Activated naive CD8-positive, alpha-beta T cell treated with anti-CD3 and anti-CD28 coated beads, Interleukin-2, amount 50 U/mL, for 16 hours (primary cell): Measurements from ENCODE around the gene PBX1.

Experiments
- DNase-seq: peaks from one replicate; pipeline ENCODE4 v3.0.0-alpha.2; 2020; ENCODE audit warnings: low read depth, low spot score

Gene PBX1

DNA sequence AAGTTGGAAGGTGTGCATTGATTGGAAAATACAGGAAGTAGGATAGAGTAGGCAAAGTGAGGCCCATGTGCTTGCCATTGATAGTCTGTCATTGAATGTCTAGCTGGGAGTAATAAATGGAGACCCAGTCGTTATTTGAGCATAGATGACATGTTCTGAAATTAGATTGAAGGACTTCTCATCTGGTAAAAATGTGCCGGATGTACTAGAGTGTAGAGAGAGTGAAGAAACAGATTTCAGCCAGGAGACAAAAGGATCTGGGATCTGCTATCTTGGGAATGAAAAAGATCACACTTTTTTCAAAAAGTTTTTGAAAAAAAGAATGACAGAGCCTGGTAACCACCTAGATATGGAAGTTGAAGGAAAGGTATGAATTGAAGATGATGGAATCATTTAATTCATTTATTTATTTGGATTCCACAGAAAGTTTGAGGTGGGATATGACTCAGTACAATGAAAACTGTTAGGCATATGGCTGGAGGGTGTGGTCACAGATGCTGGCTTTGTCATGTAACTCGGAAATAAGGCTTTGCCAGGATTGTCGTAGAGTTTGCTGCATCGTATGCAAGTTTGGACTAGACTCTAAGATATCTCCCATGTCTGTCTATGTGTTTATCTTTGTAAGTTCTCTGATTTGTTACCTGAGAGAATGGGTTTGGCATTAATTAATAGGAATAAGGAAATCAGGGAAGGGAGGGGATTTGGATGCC is 137.1 kb downstream of the PBX1 start:
- no peak for DNase-seq

DNA sequence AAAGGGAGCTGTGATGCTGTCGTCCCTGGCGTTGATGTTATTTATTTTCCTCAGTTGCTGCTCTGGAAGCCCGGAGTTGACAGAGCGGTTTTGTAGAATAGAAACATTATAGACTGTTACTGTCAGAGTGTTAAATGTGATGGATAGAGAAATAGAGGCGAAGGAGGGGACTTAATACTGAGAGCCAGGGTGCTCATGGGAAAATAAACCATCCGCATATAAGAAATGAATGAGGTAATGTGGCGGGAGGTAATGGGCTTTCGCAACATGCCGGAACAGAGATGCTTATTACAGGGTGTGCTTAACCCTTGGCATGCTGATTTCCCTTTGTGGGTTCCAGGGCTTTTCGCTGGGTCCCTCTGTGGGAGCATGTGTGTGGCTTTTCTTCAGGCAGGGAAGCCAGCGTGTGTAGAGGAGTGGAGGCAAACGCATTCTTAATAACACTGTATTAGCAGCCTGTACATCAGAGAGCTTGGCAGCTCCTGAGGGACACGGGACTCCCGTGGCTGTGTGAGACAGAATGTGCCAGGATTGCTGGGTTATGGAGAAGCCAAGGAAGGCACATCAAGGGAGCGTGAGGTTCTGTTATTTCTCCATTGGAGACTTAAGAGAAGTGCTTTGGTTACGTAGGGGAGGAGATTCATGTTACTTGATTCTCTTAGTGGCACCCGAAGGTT is 141.0 kb downstream of the PBX1 start:
- DNase-seq: no peak

DNA sequence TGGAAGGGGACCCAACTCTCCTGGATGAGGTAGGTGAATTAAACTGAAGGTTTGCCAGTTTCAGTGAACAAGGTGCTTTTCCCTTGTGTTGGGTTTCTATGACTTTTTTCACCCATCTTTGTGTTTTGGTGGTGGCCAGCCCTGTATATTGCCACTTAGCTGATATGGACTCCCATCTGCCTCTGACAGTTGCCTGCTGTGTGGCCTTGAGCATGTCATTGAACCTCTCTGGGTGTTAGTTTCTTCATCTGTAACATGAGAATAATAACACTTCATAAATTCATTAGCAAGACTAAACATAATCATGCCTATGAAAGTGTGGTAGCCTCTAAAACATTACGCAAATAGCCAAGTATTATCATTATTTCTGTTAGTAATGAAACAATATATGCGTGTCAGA is 141.7 kb downstream of the PBX1 start:
- no peak for DNase-seq

DNA sequence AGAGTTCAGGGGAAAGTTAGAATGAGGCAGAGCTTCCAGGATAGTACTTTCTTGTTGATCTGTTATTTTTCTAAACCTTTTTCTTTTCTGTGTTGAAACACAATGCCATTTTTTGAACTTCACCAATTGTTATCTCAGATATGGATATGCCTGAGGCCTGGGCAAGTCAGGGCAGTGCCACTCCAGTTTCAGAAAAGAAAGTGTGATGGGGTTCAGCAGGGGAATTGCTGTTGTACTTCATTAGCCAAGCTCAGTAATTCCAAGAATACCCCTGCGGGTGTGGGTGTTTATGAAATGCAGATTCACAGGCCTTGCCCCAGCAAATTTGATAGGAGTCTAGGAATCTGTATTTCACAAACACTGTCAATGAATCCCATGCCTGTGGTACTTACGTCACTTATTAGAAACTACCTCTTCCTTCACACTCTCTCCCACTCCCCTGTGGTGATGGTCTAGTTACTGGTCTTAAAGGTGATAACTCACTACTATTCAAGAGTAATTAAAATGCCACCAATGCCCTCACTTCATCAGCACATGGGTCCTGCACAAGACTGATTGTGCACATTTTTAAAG is 142.3 kb downstream of the PBX1 start:
- DNase-seq: no peak

DNA sequence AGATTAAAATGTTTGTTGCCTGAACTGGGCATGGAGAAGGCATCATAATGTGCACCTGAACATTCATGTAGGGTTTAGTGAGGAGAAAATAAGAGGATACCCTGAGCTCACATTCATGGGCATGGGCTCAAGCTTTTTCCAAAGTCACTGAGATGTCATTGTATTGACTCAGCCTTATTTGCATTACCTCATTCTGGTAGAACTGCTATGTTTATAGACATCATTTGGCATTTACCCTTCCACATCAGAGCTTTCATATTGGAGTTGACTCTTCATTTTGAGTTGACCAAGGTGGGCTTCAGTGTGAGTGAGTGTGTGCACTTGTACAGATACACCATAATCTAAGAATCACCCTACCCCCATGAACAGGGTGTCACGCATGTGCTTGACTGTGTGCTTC is 143.2 kb downstream of the PBX1 start:
- DNase-seq: no peak

DNA sequence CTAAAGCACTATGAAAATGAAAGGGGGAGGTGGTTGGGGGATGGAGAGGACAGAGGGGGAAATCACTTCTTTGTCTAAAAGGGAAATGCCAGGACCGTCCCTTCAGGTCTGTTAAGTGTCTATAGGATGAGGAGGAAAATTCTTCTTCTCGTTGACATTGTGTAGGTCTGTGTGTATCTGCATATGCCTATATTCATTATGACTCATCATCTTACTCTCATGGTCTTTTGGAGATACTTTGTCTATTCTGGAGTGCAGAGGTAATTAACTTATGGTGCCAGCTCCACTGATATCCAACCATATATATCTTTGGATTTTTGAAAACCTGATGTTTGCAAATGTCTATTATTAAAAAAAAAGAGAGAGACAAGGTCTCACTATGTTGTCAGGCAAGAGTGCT is 143.7 kb downstream of the PBX1 start:
- no peak for DNase-seq

DNA sequence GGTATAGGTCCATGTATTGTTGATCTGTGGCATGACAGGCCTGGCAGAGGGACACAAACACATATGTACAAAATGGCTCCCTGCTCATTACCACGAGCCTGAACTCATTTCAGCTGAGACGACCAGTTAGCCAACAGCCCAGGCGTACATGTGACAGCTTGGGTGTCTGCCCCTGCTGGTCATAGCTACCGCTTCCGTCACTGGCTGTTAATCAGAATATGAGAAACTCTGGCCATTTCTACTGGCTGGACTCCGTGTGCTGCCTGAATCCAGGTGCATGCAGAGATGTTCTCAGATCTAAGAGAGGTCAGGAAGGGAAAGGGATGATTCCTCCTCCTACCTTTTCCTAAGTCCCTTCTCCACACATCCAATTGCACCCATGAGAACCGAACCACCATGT is 144.5 kb downstream of the PBX1 start:
- no peak for DNase-seq

DNA sequence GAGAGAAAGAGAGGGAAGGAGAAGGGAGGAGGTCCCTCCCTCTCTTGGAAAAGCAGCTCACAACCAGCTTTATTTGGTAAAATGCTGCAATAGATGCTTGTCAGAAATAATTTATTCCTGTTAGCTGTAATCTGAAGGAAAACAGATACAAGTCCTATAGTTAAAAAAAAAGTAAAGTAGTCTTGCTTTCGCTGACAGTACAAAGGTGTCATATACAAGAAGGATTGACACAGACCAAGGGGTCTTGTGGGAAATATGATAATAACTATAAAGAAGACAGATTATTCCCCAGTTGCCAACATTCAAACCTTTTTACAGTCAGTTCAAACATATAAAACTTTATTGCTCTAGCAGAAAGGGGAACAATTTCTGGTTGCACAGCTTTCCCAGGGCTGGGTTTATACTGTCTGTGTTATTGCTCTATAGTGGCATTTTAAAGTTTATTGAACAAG is 145.0 kb downstream of the PBX1 start:
- DNase-seq: no peak

DNA sequence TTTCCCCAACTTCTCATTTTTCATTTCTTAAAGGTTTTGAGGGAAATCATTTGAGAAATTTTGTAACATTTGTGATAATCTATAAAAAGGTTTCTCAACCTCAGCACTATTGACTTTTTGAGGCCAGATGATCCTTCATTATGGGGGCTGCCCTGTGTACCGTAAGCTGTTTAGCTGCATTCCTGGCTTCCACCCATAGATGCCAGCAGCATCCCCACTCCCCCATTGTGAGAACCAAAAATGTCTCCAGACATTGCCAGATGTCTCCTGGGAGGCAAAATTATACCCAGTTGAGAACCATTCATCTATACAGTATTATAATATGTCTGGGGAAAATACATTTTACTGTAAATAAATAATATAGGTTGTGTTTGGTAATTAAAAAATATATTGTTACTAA is 146.0 kb downstream of the PBX1 start:
- no peak for DNase-seq

DNA sequence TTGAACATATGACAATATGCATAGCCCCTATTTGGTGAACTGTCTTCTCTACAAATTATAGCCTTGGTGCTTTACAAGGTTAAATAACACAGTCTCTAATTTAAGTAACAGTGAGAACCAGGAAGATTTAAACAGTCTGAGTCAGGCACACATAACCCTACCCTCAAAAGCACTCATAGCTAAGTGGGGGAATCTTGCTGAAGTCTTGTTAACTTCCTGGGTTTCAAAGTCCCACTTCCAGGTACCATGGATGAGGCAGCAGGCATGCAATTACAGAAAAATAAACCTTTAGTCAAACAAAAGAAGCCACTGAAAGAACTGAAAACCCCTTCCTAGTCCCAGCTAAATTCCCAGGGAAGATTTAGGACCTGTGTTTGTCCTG is 147.6 kb downstream of the PBX1 start:
- no peak for DNase-seq

DNA sequence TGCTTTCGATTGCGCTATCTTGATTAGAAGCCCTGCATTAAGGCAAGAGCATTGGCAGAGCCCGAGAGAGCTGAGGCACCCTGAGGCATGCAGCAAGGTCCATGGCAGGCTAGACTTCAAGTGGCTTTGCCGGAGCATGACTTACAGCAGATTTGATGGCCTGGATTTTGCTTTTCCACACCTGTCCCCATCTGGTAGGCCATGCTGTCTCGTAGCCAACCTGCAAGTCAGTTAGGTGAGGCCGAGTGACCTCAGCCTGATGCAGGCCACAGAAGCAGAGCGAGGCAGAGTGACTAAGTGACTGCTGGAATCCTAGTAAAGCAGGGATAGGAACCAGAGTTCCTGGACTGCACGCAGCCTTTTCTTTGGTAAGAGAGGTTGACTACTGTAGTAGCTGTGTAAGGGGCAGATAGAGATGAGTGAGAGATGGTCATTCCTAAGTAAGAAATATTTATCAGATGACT is 148.9 kb downstream of the PBX1 start:
- no peak for DNase-seq

DNA sequence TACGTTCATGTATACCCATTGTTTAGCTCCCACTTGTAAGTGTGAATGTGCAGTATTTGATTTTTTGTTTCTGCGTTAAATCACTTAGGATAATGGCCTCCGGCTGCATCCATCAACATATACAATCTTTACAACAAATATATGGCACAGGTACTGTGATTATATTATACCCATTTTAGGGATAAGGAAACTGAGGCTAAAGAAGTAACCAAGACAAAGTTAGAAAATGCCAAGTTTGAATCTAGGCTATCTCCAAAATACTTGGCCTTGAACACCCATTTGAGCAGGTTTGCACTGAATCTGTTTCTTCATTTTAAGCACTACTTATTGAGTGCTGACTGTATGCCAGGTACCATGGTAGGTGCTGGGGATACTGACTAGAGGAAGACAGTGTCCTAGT is 149.6 kb downstream of the PBX1 start:
- DNase-seq: no peak

DNA sequence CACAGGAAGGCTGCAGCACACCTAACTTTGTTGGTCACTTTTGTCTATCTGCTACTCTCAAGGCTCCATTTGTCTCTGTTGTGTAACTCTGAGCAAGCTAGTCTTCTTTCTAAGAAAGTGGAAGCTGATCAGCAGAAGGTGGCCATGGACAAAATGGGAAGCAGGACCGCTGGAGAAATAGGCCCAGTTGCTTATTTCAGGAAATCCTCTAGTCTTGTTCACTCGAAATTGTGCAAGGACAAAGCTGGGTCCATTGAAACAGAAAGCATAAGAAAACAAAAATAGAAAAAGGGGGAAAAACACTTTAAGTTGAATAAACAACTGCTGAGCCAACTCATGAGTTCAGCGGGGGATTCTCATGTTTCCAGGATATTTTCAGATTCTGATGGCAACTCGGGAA is 150.1 kb downstream of the PBX1 start:
- DNase-seq: no peak

DNA sequence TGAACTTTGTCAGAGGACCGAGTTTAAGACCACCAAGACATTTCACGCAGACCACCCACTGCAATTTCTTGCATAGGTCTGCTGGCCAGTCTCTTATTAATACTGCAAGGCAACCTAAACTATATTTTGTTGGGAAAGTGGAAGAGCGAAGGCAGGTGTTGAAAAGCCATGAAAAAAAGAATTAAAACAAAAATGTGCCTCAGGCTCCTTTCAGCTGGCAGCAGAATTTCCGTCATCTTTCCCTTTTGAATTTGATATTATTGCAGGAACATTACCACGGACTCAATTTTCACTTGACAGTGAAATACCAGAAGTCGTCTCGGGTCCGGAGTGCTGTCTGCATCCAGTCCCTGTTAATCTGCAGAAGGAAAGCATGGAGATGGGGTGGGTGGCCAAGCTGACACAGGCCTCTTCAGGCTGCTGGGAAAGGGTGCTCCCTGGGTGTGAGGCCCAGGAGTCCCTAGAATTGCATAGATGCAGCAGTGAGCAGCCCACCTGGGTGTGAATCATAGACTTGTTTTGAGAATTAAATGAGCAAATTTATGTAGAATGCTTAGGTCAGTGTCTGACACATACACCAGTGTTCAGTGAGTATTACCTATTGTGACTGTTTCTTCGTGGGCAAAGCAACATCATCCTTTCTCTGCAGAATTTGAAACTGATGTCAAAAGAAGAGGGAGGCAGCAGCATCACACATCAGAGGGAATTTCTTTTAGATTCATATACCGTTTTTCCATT is 150.7 kb downstream of the PBX1 start:
- no peak for DNase-seq

DNA sequence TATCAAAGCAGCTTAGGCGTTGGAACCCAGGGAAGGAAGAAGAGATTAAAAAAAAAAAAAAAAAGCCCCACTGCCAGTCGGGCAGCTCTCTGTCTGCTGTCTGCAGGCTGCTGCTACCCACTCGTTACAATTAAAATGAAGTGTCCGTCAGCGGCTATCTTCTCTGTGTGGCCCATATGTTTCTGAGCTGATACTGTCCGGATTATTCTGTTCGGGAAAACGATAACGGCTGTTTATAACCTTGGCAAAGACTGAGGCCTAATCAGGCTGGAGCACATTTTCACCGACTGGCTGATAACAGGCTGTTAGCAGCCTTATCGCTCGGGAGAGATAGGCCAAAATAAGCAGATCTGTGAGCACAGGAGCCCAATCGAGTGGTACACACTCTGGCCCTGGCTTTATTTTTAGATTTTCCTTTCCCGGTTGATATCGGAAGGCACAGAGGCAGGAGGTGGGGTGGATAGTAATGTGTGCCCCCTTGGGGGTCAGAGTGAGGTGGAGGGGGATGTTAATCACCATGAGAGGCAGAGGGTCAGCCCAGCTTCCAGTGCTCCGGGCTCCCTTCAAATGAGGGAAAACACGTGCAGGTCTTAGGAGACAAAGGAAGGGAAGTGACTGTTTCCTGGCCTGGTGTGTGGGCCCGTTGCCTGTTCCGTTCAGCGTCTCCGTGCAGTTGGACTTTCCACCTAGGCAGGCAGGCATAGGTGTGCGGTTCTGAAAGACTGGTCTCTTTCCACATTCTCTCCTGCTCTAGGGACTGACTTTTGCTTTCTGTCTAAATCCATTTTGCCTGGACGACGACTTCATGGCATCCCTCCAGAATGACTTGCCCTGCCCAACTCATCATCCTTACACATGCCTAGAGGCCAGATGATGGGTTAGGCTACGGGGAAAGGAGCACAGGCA is 153.4 kb downstream of the PBX1 start:
- no peak for DNase-seq

DNA sequence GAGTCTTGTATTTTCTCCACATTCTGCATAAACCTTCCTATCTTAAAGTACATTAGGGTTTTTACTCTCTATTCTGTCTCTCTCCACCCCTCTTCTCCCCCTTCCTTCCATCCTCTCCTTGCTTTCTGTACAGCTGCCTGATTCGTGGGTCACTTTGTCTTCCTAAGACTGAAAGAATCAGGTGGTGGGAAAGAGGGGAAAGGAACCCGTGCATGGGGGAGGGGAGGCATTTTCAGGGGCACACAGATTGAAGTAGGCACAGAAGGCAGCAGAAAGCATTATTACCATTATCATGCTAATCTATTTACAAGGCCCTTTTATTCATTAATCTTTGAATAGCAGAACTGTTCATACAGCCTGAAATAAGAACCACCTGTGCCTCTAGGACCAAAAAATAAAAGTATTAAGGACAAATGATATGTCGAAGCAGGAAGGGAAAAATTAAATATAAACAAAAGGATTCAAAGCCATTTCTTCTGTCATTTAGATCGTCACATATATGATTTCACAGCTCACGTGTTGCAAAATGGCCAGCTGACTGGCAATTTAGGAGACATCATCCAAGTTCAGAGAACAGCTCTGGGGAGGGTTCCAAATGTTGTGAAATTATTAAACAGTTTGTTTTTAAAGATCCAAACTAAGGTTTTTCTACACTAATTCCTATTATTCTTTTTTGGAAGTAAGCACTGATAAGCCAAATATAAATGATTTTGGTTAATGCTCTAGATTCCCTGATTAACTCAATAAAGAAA is 154.6 kb downstream of the PBX1 start:
- no peak for DNase-seq

DNA sequence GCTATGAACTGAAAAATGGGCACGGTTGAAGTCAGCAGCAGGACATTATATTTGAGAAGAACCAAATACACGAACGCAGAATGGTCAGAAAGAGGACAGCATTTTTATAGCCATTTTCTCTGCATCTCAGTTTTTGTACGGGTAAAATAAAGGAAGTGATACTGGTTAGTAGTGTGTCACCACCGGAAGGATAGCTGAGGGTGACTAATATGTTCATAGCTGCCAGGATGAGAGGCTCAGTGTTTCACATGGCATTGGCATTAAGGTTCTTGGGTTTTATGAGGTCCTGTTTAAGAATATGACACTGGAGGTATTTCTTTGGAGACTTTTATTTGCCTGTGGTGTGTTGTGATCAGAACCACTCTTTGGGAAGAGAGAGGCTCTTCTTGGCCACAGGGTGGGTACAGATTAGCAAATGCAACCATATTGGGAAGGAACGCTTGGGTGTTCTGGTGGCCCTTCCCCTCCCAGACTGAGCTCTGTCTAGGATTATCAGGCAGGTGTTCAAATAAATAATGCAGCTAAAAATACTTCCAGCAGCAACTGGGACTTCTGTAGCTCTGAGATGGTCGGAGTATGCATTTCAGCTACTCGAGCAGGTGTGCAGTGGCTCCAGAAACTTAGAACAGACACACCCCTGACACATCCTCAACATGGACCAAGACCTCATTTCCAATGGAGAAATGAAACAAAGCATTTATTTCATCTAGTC is 158.2 kb downstream of the PBX1 start:
- DNase-seq: no peak

DNA sequence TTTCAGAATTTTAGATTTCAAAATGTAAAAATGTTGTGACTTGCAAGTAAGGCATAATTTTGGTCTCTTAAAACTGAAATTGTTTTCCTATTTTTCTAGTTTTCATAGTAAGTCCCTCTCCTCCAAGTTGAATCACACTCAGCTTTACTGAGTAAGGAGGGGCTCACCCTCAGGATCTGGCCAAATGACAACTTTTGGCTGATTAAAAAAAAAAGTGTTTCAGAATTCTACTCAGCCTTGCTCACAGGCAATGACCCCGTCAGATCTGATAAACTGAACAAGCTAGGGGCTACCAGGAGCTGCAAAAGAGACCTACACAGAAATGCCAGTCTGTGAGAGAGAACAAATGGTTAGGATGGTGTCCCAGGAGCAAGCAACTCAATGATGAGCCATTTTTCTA is 159.8 kb downstream of the PBX1 start:
- DNase-seq: no peak

DNA sequence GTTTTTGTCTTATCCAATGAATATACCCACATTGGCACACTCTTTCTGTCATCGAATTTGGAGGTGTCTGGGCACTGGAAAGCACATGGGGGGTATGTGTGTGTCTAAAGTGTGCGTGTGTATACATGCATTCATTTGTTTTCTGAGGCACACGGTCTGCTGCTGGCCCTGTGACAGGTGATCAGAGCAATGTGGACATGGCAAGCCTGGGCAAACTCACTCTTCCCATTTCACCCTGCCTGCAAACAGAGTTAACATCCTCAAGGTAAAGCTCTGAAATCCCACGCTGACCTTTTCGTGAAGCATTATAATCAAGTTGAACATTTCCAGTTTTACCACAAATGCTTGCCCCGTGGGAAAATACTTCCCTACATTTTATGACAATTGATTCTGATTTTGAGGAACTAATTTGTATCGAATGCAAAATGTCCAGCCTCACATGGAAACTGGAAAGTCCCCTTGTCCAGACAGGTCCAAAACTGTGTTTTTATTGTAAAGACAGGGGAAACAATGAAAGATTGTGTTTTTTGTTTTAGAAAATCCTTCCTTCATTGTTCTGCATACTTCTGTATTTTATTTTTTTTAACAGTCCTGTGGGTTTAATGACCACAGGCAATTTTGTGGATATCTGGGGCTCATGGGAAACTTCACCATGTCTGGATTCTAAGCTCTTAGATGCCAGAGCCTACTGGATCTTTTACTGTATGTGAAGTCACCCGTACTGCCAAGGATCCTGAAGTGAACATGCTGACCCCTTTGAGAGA is 160.9 kb downstream of the PBX1 start:
- DNase-seq: no peak
